HEK293T (cell line): Measurements from ENCODE around the gene LRIG1.
A peak's percentile ranks its signal among the peaks of the same experiment; 100 is the strongest.

Source experiments
- CTCF ChIA-PET: fragments of 350-600 bp; formaldehyde crosslinking; extraction: SDS; loops from one replicate; lab custom pipeline; 2021; ENCODE audit warnings: antibody characterized with exemption, inconsistent platforms; lab: Yijun Ruan, JAX
- POLR2A ChIA-PET: fragments of 350-600 bp; formaldehyde crosslinking; extraction: SDS; loops from one replicate; lab custom pipeline; 2020; ENCODE audit warnings: antibody characterized with exemption, inconsistent platforms; lab: Yijun Ruan, JAX
- DNase-seq: peaks from one replicate; pipeline ENCODE4 v3.0.0; 2012; ENCODE audit warnings: mixed read lengths; ENCODE audit errors: extremely low spot score
- ARNT ChIP-seq: fragments of 450-650 bp; IDR thresholded peaks from 2 replicates; pipeline ENCODE4 v1.6.1; 2017; ENCODE audit warnings: mild to moderate bottlenecking
- BHLHE40 ChIP-seq: fragments of 450-650 bp; IDR thresholded peaks from 2 replicates; pipeline ENCODE4 v1.6.1; 2016; ENCODE audit warnings: mild to moderate bottlenecking, moderate library complexity, borderline replicate concordance
- CTBP1 ChIP-seq: fragments of 450-650 bp; IDR thresholded peaks from 2 replicates; pipeline ENCODE4 v1.6.1; 2016; ENCODE audit warnings: borderline replicate concordance
- ELF4 ChIP-seq: fragments of 450-650 bp; IDR thresholded peaks from 2 replicates; pipeline ENCODE4 v1.6.1; 2017; ENCODE audit warnings: antibody characterized with exemption
- FOXA1 ChIP-seq: fragments of 450-650 bp; IDR thresholded peaks from 2 replicates; pipeline ENCODE4 v1.6.1; 2016; ENCODE audit warnings: mild to moderate bottlenecking
- FOXK2 ChIP-seq: fragments of 450-650 bp; IDR thresholded peaks from 2 replicates; pipeline ENCODE4 v1.6.1; 2016; ENCODE audit warnings: mild to moderate bottlenecking
- FOXM1 ChIP-seq: fragments of 450-650 bp; IDR thresholded peaks from 2 replicates; pipeline ENCODE4 v1.6.1; 2017; ENCODE audit warnings: mild to moderate bottlenecking, borderline replicate concordance
- HDGF ChIP-seq: fragments of 450-650 bp; IDR thresholded peaks from 2 replicates; pipeline ENCODE4 v1.6.1; 2017; ENCODE audit warnings: antibody characterized with exemption, borderline replicate concordance
- L3MBTL2 ChIP-seq: fragments of 450-650 bp; conservative IDR thresholded peaks from 2 replicates; pipeline ENCODE4 v1.6.1; 2016; ENCODE audit warnings: mild to moderate bottlenecking
- LEF1 ChIP-seq: fragments of 450-650 bp; IDR thresholded peaks from 2 replicates; pipeline ENCODE4 v1.6.1; 2017; ENCODE audit warnings: mild to moderate bottlenecking, borderline replicate concordance
- NFRKB ChIP-seq: fragments of 450-650 bp; IDR thresholded peaks from 2 replicates; pipeline ENCODE4 v1.6.1; 2016; ENCODE audit warnings: mild to moderate bottlenecking, moderate library complexity
- PKNOX1 ChIP-seq: fragments of 450-650 bp; IDR thresholded peaks from 2 replicates; pipeline ENCODE4 v1.6.1; 2016
- SP1 ChIP-seq: fragments of 450-650 bp; IDR thresholded peaks from 2 replicates; pipeline ENCODE4 v1.6.1; 2017
- SUZ12 ChIP-seq: fragments of 450-650 bp; IDR thresholded peaks from 2 replicates; pipeline ENCODE4 v1.6.1; 2016; ENCODE audit warnings: mild to moderate bottlenecking
- TARDBP ChIP-seq: fragments of 450-650 bp; IDR thresholded peaks from 2 replicates; pipeline ENCODE4 v1.6.1; 2016
- ZNF384 ChIP-seq: fragments of 450-650 bp; IDR thresholded peaks from 2 replicates; pipeline ENCODE4 v1.6.1; 2016

Gene LRIG1

GRCh38 chr3:66520724-66521123, 19.9 kb upstream of the LRIG1 start:
- POLR2A ChIA-PET: no interaction called here
- TF ChIP-seq SP1 (no peak), ARNT (no peak), TARDBP (no peak), PKNOX1 (no peak), FOXA1 (no peak), ZNF384 (no peak), BHLHE40 (no peak), LEF1 (no peak), L3MBTL2 (no peak), CTBP1 (no peak), SUZ12 (no peak), ELF4 (no peak), HDGF (no peak), FOXK2 (no peak), FOXM1 (no peak), NFRKB (no peak)
- DNase-seq: no peak
- CTCF ChIA-PET: interaction anchor here (0.9 kb wide), 1 partner anchor 301 kb away, joined by 4 read pairs; no protein-coding TSS in a partner anchor

GRCh38 chr3:66518644-66519043, 17.8 kb upstream of the LRIG1 start:
- no peak for TF ChIP-seq L3MBTL2
- TF ChIP-seq ARNT: no peak
- TF ChIP-seq NFRKB: no peak
- no peak for DNase-seq
- ChIA-PET CTCF (no interaction called here), POLR2A (no interaction called here)

- ChIA-PET POLR2A (no interaction called here), CTCF (no interaction called here)
- no peak for DNase-seq
- TF ChIP-seq PKNOX1 (no peak), FOXK2 (no peak), FOXA1 (no peak), NFRKB (no peak), ZNF384 (no peak), SUZ12 (no peak), HDGF (no peak), L3MBTL2 (no peak), ELF4 (no peak), CTBP1 (no peak), TARDBP (no peak), SP1 (no peak), LEF1 (no peak), FOXM1 (no peak), ARNT (no peak), BHLHE40 (no peak)
Observed at GRCh38 chr3:66518126-66518525, 17.3 kb upstream of the LRIG1 start.

DNA sequence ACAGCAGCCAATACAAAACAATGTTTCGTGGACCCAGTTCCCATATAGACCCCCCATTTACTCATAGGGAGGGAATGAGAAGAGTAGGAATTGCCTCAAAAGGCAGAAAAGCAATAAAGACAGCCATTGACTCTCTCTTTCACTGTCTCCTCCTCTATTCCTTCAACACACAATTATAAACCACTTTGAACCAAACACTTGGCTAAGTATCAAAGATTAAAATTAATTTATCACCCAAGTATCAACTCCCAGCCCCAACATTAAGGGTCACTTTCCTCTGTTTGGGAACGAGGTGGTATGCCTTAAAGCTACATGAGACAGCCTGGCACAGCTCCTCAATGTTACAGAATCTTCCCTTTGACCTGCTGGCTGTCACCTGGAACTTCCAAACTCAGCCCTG, 16.4 kb upstream of the LRIG1 start:
- ChIA-PET CTCF (interaction anchor here (1.5 kb wide), 1 partner anchor 11 kb away, joined by 3 read pairs; no protein-coding TSS in a partner anchor), POLR2A (no interaction called here)
- DNase-seq: no peak

DNA sequence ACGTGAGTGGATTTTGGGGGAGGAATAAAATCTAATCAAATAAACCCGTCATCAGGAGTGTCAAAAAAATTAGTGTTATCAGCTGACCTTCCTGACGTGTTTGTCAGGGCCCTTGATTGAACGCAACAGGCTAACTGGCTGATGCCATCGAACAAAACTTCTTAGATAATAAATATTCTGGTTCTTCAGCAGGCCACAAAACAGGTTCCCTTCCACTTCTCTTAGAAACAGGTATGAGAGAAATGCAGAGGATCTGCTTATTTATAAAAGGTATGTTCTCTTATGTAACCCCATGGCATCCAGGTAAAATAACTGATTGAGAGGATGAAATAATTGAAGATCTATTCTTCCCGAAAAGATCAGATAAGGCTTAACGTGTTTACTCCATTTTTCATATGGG, 7.6 kb upstream of the LRIG1 start:
- POLR2A ChIA-PET: no interaction called here

More for the DNA sequence above, 16.4 kb upstream of the LRIG1 start:
- TF ChIP-seq FOXK2: no peak
- TF ChIP-seq SUZ12: no peak
- no peak for TF ChIP-seq FOXM1
- no peak for TF ChIP-seq FOXA1
- TF ChIP-seq HDGF: no peak
- no peak for TF ChIP-seq CTBP1
- TF ChIP-seq TARDBP: no peak
- no peak for TF ChIP-seq PKNOX1
- no peak for TF ChIP-seq NFRKB
- no peak for TF ChIP-seq ELF4
- TF ChIP-seq ZNF384: no peak

DNA sequence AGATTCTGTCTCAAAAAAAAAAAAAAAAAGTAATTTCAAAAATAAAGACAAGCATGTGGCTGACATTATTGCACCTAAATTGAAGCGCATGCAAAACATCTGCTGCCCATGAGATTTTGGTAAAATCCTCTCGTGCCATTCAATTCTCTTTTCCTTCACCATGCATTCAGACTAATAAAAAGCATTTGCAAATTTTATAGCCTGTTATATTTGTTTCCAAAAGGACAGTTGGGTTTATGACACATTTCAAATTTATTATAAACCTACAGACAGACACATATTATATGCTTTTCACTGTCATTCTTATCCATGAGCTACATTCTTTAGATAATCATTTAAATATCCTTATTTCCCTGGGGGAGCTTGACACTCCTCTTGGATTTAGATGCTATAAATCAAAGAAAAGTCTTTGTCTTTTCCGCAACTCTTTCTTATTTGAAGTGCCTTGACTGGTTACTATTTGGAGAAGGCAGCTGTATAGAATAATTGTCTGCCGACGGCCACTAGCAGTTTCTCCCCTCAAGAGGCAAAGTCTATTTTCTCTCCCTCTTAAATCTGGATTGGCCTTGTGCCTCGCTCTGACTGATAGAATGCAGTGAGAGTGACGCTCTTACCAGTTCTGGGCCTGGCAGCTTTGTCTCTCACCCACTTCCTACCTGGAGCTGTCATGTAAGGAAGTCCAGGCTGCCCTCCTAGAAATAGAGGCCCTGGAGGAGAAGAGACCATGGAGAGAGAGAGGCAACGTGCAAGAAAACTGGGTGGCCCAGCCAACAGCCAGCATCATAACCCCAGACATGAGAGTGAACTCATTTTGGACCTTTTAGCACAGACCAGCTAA, 6.8 kb upstream of the LRIG1 start:
- POLR2A ChIA-PET: no interaction called here
- CTCF ChIA-PET: interaction anchor here (0.8 kb wide), 1 partner anchor 17 kb away, joined by 4 read pairs; no protein-coding TSS in a partner anchor
- no peak for DNase-seq
- TF ChIP-seq NFRKB: no peak
- peak; percentile 30 for TF ChIP-seq PKNOX1

More for the DNA sequence above, 7.6 kb upstream of the LRIG1 start:
- DNase-seq: no peak
- CTCF ChIA-PET: interaction anchor here (0.8 kb wide), 1 partner anchor 18 kb away, joined by 4 read pairs; no protein-coding TSS in a partner anchor
- no peak for TF ChIP-seq SP1
- no peak for TF ChIP-seq ELF4
- no peak for TF ChIP-seq ARNT
- no peak for TF ChIP-seq FOXK2
